ENCODE data around the gene CYB5A.

The CYB5A gene

GRCh38 chr18:74276609-74277008 is 15.2 kb downstream of the CYB5A start:
- no peak for DNase-seq (ENCODE audit: low spot score)
- no peak overlapping the region for H3K4me3 ChIP-seq
- no peak overlapping the region for H3K27ac ChIP-seq
- TF ChIP-seq CTCF (IDR thresholded peaks at IDR 0.05), result no peak

GRCh38 chr18:74275736-74276135 is 16.0 kb downstream of the CYB5A start:
- TF ChIP-seq CTCF (IDR thresholded peaks at IDR 0.05), result no peak
- no peak overlapping the region for H3K4me3 ChIP-seq
- DNase-seq (ENCODE audit: low spot score), result no peak
- H3K27ac ChIP-seq, result no peak overlapping the region

GRCh38 chr18:74274700-74275099 is 17.1 kb downstream of the CYB5A start:
- H3K27ac ChIP-seq, result no peak overlapping the region
- DNase-seq (ENCODE audit: low spot score), result no peak
- H3K4me3 ChIP-seq, result no peak overlapping the region
- TF ChIP-seq CTCF (IDR thresholded peaks at IDR 0.05), result no peak

GRCh38 chr18:74273394-74273793 is 18.4 kb downstream of the CYB5A start:
- no peak overlapping the region for H3K4me3 ChIP-seq
- H3K27ac ChIP-seq, result no peak overlapping the region
- no peak for TF ChIP-seq CTCF (IDR thresholded peaks at IDR 0.05)
- no peak for DNase-seq (ENCODE audit: low spot score)

- no peak for TF ChIP-seq CTCF (IDR thresholded peaks at IDR 0.05)
- no peak for DNase-seq (ENCODE audit: low spot score)
- Histone ChIP-seq H3K4me3 (no peak overlapping the region), H3K27ac (no peak overlapping the region)
These were observed 20.1 kb downstream of the CYB5A start for GRCh38 chr18:74271635-74272034.

GRCh38 chr18:74268933-74269620 is 22.7 kb downstream of the CYB5A start:
- TF ChIP-seq CTCF (IDR thresholded peaks at IDR 0.05), result no peak
- DNase-seq (ENCODE audit: low spot score), result no peak
- H3K27ac ChIP-seq, result no peak overlapping the region
- H3K4me3 ChIP-seq, result no peak overlapping the region

GRCh38 chr18:74268175-74268574 is 23.6 kb downstream of the CYB5A start:
- Histone ChIP-seq H3K27ac (no peak overlapping the region), H3K4me3 (no peak overlapping the region)
- no peak for TF ChIP-seq CTCF (IDR thresholded peaks at IDR 0.05)
- no peak for DNase-seq (ENCODE audit: low spot score)

All from coronary artery (tissue), 2 donors.